ENCODE results near the gene VPS33A.
A peak's percentile ranks its signal among the peaks of the same experiment; 100 is the strongest.

Gene VPS33A

GRCh38 chr12:122192441-122192840 lies 73.9 kb downstream of the VPS33A start:
- Histone ChIP-seq H3K9ac (ENCODE audit: low read length) (no peak overlapping the region), H3K9me3 (ENCODE audit: control insufficient read depth, insufficient read depth, low read depth, low read length) (peaks cover 10% of the 10 kb centered on the region; the same call in 1 of the 2 replicates), H3K4me3 (ENCODE audit: low read depth, low read length) (no peak overlapping the region), H3K36me3 (ENCODE audit: control insufficient read depth, insufficient read depth, low read length) (no peaks in the 10 kb centered on the region), H3K27me3 (ENCODE audit: control insufficient read depth, insufficient read depth, low read length) (no peaks in the 10 kb centered on the region), H3K4me1 (ENCODE audit: control insufficient read depth, insufficient read depth, low read length) (no peaks in the 10 kb centered on the region), H3K27ac (ENCODE audit: low read depth, low read length) (no peak overlapping the region)

- Histone ChIP-seq H3K4me3 (ENCODE audit: low read depth, low read length) (no peak overlapping the region), H3K9me3 (ENCODE audit: control insufficient read depth, insufficient read depth, low read depth, low read length) (peaks cover 10% of the 10 kb centered on the region; the same call in 1 of the 2 replicates), H3K27me3 (ENCODE audit: control insufficient read depth, insufficient read depth, low read length) (no peaks in the 10 kb centered on the region), H3K9ac (ENCODE audit: low read length) (no peak overlapping the region), H3K4me1 (ENCODE audit: control insufficient read depth, insufficient read depth, low read length) (no peaks in the 10 kb centered on the region), H3K27ac (ENCODE audit: low read depth, low read length) (no peak overlapping the region), H3K36me3 (ENCODE audit: control insufficient read depth, insufficient read depth, low read length) (no peaks in the 10 kb centered on the region)
These were observed 75.2 kb downstream of the VPS33A start for GRCh38 chr12:122190842-122191668.

DNA sequence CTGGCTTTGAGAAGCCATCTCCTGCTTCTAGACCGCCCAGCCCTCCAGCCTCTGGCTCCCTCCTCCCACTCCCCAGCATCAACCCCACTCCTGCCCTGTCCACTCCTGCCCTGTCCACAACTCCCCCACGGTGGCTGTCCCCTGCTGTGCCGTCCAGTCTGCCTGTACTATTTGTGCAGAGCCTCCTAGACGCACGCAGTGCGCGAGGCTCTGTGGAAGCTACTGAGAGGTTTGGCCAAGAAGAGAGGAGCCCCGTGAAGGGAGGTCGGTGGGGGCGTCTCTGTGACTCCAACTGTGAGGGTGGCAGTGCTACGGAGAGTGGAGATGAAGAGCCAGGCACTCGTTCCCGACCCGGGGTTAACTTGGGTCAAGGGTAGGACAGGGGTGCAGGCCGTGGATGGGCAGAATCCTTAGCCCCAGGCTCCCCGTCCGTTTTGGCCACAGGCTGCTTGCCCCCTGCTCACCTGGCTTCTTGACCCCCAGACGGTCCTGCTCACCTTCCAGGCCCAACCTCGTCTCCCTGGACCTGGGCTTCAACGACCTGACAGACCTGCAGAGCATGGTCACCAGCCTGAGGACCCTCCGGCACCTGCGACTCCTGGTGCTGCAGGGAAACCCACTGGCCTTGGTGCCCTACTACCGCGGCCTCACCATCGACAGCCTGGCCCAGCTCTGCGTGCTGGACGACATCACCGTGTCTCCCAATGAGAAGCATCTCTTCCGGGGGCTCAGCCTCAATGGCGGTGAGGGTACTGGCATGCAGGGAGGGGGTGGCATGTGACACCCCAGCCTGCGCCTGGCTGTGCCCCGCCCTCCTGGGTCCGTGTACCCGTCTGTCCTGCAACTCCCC lies 76.4 kb downstream of the VPS33A start:
- Histone ChIP-seq H3K9ac (ENCODE audit: low read length) (no peak overlapping the region), H3K4me3 (ENCODE audit: low read depth, low read length) (no peak overlapping the region), H3K27ac (ENCODE audit: low read depth, low read length) (no peak overlapping the region), H3K27me3 (ENCODE audit: control insufficient read depth, insufficient read depth, low read length) (peaks cover 3% of the 10 kb centered on the region; the same call in 1 of the 2 replicates), H3K4me1 (ENCODE audit: control insufficient read depth, insufficient read depth, low read length) (no peaks in the 10 kb centered on the region), H3K9me3 (ENCODE audit: control insufficient read depth, insufficient read depth, low read depth, low read length) (peaks cover under 1% of the 10 kb centered on the region; the same call in 1 of the 2 replicates), H3K36me3 (ENCODE audit: control insufficient read depth, insufficient read depth, low read length) (no peaks in the 10 kb centered on the region)

DNA sequence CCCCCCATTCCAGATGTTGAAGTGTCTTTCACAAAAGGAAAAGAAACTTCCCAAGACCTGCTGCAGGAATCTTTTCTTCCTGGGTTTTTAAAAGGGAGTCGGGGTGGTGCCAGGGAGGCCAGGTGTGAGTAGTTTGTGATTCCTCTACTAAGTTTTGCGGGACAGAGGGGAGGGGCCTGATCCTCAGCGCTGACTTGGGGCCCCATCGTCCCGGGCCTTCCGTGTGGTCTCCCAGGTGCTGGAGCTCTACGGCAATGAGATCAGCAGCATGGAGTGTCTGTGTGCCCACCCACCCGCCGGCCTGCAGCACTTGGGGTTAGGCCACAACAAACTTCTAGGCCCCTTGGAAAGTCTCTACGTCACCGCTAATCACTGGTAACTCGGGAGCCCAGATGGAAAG lies 78.8 kb downstream of the VPS33A start:
- Histone ChIP-seq H3K27me3 (ENCODE audit: control insufficient read depth, insufficient read depth, low read length) (peaks cover 19% of the 10 kb centered on the region), H3K36me3 (ENCODE audit: control insufficient read depth, insufficient read depth, low read length) (no peaks in the 10 kb centered on the region), H3K4me3 (ENCODE audit: low read depth, low read length) (no peak overlapping the region), H3K9me3 (ENCODE audit: control insufficient read depth, insufficient read depth, low read depth, low read length) (no peaks in the 10 kb centered on the region), H3K9ac (ENCODE audit: low read length) (no peak overlapping the region), H3K27ac (ENCODE audit: low read depth, low read length) (no peak overlapping the region), H3K4me1 (ENCODE audit: control insufficient read depth, insufficient read depth, low read length) (no peaks in the 10 kb centered on the region)

DNA sequence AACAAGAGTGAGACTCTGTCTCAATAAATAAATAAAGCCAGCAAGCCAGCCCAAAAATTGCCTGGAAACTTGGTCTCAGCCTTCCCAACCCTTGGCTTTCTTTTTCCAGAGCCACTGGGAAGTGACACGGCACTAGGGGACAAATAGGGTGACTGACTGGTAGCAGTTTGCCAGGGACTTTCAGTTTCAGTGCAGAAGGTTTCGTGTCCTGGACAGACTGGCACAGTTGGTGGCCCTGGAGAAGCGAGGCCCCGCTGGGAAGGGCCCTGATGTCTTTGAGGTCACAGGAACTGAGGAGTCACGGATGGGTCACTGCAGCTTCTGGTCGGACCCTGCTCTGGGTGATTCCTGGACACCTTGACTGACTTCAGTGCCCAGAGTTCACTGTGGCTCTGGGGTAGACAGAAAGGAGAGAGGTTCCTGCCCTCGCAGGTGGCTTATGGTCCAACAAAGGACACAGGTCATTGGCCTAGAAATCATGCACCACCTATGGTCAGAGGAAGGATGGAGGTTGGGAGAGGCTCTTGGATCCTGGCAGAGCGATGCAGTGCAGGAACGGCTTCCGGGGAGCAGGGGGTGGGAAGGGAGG lies 80.7 kb downstream of the VPS33A start:
- Histone ChIP-seq H3K4me3 (ENCODE audit: low read depth, low read length) (no peak overlapping the region), H3K9ac (ENCODE audit: low read length) (no peak overlapping the region), H3K27me3 (ENCODE audit: control insufficient read depth, insufficient read depth, low read length) (peaks cover 19% of the 10 kb centered on the region), H3K27ac (ENCODE audit: low read depth, low read length) (no peak overlapping the region), H3K9me3 (ENCODE audit: control insufficient read depth, insufficient read depth, low read depth, low read length) (no peaks in the 10 kb centered on the region), H3K36me3 (ENCODE audit: control insufficient read depth, insufficient read depth, low read length) (no peaks in the 10 kb centered on the region), H3K4me1 (ENCODE audit: control insufficient read depth, insufficient read depth, low read length) (no peaks in the 10 kb centered on the region)

GRCh38 chr12:122185079-122185478 lies 81.2 kb downstream of the VPS33A start:
- no peak overlapping the region for H3K9ac ChIP-seq (ENCODE audit: low read length)
- no peaks in the 10 kb centered on the region for H3K9me3 ChIP-seq (ENCODE audit: control insufficient read depth, insufficient read depth, low read depth, low read length)
- H3K36me3 ChIP-seq (ENCODE audit: control insufficient read depth, insufficient read depth, low read length): no peaks in the 10 kb centered on the region
- peaks cover 19% of the 10 kb centered on the region for H3K27me3 ChIP-seq (ENCODE audit: control insufficient read depth, insufficient read depth, low read length)
- no peaks in the 10 kb centered on the region for H3K4me1 ChIP-seq (ENCODE audit: control insufficient read depth, insufficient read depth, low read length)
- H3K4me3 ChIP-seq (ENCODE audit: low read depth, low read length): no peak overlapping the region
- no peak overlapping the region for H3K27ac ChIP-seq (ENCODE audit: low read depth, low read length)

- H3K4me1 ChIP-seq (ENCODE audit: control insufficient read depth, insufficient read depth, low read length): no peaks in the 10 kb centered on the region
- H3K27ac ChIP-seq (ENCODE audit: low read depth, low read length): no peak overlapping the region
- H3K4me3 ChIP-seq (ENCODE audit: low read depth, low read length): no peak overlapping the region
- no peaks in the 10 kb centered on the region for H3K36me3 ChIP-seq (ENCODE audit: control insufficient read depth, insufficient read depth, low read length)
- H3K9ac ChIP-seq (ENCODE audit: low read length): no peak overlapping the region
- H3K27me3 ChIP-seq (ENCODE audit: control insufficient read depth, insufficient read depth, low read length): peaks cover 19% of the 10 kb centered on the region
- H3K9me3 ChIP-seq (ENCODE audit: control insufficient read depth, insufficient read depth, low read depth, low read length): no peaks in the 10 kb centered on the region
These were observed 81.8 kb downstream of the VPS33A start for GRCh38 chr12:122184517-122184916.

GRCh38 chr12:122183588-122183940 lies 82.7 kb downstream of the VPS33A start:
- H3K4me3 ChIP-seq (ENCODE audit: low read depth, low read length): peak overlapping the region; percentile 68
- no peaks in the 10 kb centered on the region for H3K36me3 ChIP-seq (ENCODE audit: control insufficient read depth, insufficient read depth, low read length)
- H3K4me1 ChIP-seq (ENCODE audit: control insufficient read depth, insufficient read depth, low read length): no peaks in the 10 kb centered on the region
- no peaks in the 10 kb centered on the region for H3K9me3 ChIP-seq (ENCODE audit: control insufficient read depth, insufficient read depth, low read depth, low read length)
- no peak overlapping the region for H3K27ac ChIP-seq (ENCODE audit: low read depth, low read length)
- no peak overlapping the region for H3K9ac ChIP-seq (ENCODE audit: low read length)
- peaks cover 19% of the 10 kb centered on the region for H3K27me3 ChIP-seq (ENCODE audit: control insufficient read depth, insufficient read depth, low read length)

DNA sequence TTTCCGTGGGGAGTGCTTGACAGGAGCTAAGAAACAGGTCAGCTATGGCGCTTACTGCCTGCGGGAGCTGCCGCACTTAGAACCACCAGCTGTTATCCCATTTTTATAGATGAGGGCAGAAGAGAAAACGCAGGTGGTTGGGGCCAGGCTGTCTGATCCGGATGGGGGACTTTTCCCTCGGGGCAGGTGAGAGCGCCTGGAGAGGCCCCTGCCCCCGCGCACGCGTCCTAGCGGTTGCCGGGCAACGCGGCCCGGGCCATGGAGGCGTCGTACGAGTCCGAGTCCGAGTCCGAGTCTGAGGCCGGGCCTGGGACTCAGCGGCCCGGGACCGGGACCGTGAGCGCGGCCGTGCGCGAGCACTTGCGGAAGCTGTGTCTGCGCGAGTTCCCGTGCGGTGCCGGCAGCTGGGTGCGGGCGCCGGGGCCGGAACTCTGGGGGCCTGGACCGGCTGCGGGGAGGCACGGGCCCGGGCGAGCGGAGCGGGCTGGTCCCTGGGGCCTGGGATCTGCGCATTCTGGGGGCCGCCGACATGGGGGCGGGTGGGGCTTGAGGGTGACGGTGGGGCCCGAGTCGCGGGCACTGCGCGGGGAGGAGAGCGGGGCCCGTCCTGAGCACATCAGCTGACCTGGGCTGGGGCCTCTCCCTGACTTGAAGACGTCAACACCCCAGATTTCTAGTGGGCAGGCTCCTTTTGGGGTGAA lies 83.3 kb downstream of the VPS33A start, which contains the start of gene LRRC43:
Gene LRRC43, plus strand, starts transcription at position 237 of the 701 bp plus-strand sequence. Its CDS starts 22 bp downstream, at position 259.
- H3K4me1 ChIP-seq (ENCODE audit: control insufficient read depth, insufficient read depth, low read length): no peaks in the 10 kb centered on the region
- H3K9ac ChIP-seq (ENCODE audit: low read length): no peak within 1 kb of the TSS
- no peak within 1 kb of the TSS for H3K27ac ChIP-seq (ENCODE audit: low read depth, low read length)
- H3K27me3 ChIP-seq (ENCODE audit: control insufficient read depth, insufficient read depth, low read length): peaks cover 19% of the 10 kb centered on the region
- peak within 1 kb of the TSS; percentile 68 for H3K4me3 ChIP-seq (ENCODE audit: low read depth, low read length)
- no peaks in the 10 kb centered on the region for H3K36me3 ChIP-seq (ENCODE audit: control insufficient read depth, insufficient read depth, low read length)
- H3K9me3 ChIP-seq (ENCODE audit: control insufficient read depth, insufficient read depth, low read depth, low read length): no peaks in the 10 kb centered on the region

All from HUES6 (cell line).